A673 (cell line): Measurements from ENCODE around the gene GPR132.

Experiments
- EZH2 ChIP-seq: fragments of 200-600 bp; sonication (generic); IDR thresholded peaks from 2 replicates; pipeline ENCODE4 v1.6.1; 2017; ENCODE audit warnings: borderline replicate concordance, low read depth, mild to moderate bottlenecking, mixed read lengths, antibody characterized with exemption, low read length; ENCODE audit not compliant: poor library complexity, severe bottlenecking
- TF ChIP-seq, protein P1 (sequence below): fragments of 300-800, 200-600 bp; sonication (generic); conservative IDR thresholded peaks from 2 replicates; pipeline ENCODE4 v1.5.1; 2017; ENCODE audit warnings: low read depth, mild to moderate bottlenecking, antibody characterized with exemption, low read length, moderate library complexity, mixed read lengths

DNA sequence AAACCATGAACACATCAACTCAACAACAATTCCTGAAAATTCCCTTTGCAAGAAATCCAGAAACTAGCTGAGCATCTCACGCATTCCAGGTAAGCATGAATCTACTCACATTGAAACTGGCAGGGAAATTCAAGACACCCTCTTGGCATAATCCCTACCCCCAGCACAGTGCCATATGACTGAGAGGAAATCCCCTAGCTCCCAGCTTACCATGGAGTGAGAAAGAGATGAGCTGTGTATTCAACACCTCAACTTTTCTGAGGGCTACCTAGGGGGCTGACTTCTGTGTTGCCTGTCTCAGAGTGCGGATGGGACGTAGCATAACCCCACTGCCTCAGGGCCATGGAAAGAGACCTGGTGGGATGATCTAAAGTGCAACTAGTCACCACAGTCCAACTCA is 37.7 kb upstream of the GPR132 start:
- no peak for TF ChIP-seq EZH2
- TF ChIP-seq, protein P1, sequence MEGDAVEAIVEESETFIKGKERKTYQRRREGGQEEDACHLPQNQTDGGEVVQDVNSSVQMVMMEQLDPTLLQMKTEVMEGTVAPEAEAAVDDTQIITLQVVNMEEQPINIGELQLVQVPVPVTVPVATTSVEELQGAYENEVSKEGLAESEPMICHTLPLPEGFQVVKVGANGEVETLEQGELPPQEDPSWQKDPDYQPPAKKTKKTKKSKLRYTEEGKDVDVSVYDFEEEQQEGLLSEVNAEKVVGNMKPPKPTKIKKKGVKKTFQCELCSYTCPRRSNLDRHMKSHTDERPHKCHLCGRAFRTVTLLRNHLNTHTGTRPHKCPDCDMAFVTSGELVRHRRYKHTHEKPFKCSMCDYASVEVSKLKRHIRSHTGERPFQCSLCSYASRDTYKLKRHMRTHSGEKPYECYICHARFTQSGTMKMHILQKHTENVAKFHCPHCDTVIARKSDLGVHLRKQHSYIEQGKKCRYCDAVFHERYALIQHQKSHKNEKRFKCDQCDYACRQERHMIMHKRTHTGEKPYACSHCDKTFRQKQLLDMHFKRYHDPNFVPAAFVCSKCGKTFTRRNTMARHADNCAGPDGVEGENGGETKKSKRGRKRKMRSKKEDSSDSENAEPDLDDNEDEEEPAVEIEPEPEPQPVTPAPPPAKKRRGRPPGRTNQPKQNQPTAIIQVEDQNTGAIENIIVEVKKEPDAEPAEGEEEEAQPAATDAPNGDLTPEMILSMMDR, result no peak
